Tongue (tissue), 2 donors: ENCODE measurements around the gene HINT1. TPM values are rescaled to one million over a fixed set of nuclear protein-coding genes. Genes with fewer than 3 reads are reported as not detected.
A peak's percentile ranks its signal among the peaks of the same experiment; 100 is the strongest.

Source experiments
- DNase-seq: peaks from one replicate; pipeline ENCODE4 v3.0.0-alpha.2; 2015
- total RNA-seq: library from RNA; depleted of rRNA; stranded (reverse); fragments of >200 nt; gene quantifications from one replicate; pipeline ENCODE4 v1.2.3, GENCODE V29; 2014

The HINT1 gene
- total RNA-seq, 1 donor from 2014 or later: 120 TPM

DNA sequence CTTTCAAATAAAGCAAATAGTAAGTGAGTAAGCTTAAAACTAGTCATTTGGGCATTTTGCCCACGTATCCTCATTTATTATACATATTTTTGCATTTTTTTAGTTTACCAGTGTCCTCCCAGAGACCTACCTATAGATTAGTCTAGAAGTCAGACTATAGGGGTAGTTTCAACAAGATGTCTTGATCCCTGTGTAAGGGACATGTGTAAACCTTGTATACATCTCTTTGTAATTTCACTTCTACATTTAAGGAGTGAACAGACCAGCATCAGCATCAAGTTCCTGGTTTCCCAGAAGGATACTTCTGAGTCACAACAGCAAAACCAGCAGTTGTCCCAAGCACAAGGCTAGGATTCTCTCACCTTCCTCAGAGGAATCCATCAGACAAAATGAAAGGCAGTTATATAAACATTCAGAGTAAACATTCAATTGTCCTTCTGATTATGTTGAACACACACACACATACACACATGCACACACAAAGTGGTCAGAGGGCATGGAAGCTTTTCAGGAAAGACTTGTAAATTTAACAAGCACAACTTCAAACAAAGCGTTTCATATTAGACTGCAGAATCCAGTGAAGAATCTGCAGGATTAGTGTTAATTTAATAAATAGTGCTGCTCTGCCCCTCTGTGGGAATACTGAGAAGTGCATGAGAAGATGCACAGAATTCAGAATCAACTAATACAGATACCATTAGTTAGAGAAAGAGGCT is 55.4 kb downstream of the HINT1 start:
- DNase-seq: peak; percentile 67

Other genes starting within 250 kb of the HINT1 start
- 22.1 TPM for gene LYRM7, start 5.7 kb upstream of the HINT1 start, total RNA-seq
- 32.3 TPM for gene CDC42SE2, start 98.8 kb upstream of the HINT1 start, total RNA-seq